Stromal cell of bone marrow (primary cell): ENCODE measurements around the gene ZNF407.

Source experiments
- DNase-seq: peaks from one replicate; pipeline ENCODE4 v3.0.0-alpha.2; 2012; ENCODE audit warnings: low read depth

ZNF407 gene

DNA sequence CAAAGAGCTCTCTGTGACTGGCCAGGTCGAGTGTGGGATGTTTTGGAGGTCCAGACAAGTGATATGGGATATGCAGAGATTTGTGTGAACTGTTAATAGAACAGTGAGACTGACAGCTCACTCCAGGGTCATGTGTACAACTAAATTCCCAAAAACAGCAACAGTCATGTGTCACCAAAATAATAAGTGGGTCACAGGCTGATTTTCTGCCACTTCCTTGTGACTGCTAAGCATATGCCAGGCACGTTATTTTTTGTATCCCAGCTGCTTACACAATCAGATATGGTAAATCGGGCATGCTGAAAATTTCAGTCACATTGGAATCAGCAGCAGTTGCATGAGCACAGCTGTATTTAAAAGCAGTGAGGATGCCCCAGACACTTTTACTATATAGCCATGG is 412.6 kb downstream of the ZNF407 start:
- DNase-seq = no peak

DNA sequence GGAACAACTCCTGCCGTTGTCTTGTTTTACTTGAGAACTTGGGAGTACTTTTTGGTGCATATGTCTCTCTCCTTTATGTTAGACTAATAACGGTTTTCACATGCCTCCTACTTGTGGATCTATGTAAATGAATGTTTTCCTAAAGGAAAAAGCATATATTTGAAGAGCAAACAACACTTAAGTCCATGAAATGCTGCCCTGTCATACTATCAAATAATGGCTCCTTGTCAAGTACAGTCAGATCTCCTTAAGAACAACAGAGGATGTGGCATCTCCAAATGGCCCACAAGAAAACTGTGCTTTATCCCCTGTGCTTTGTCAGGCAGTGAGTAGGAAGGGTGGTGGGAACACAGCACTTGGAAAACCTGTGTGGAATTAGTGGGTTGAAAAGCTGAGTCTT is 413.0 kb downstream of the ZNF407 start:
- no peak for DNase-seq

DNA sequence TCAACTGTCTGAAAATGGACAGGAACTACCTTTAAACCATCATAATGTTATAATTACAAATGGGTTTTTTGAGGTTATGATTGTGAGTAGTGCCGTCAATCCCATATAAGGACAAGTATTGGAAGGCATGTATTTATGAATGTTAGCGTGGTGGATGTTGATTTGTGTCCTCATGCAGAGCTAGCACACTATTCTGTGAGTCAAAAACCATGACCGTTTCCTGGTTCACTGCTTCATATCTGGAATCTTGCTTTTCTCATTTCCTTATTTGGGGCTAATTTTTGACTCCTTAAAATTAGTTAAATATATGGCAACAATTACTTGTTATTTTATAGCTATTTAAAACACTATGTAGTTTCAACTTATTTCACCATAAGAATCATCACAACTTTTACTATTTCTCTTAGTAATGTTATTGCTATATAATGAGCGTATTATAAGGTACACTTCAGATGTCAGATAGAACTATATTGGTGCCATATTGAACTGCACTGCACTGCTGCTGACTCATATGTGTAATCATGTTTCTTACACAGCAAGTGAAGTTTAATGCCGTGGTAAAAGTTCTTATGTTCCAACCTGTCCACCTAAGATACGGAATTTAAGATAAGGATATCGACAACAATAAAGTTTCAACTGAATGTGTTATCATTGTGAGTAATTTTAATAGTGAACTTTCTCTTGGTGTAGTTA is 418.5 kb downstream of the ZNF407 start:
- no peak for DNase-seq

DNA sequence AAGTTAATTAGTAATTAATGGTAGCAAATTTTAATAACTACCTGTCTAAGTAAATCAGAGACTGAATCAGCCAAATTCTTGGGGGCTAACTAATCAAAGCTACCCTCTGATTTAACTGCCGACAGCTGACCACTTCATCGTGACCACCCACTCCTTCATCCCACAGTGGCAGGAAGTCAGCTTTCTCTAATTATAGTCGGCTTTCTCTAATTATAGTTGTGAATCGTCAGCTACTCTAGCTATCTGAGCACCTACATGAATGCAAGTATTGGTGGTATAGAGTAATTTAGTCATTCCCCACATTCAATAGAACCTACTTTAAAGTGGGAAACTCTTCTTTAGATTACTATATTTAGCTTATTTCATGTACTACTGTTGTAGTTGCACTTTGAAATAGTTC is 425.8 kb downstream of the ZNF407 start:
- DNase-seq = no peak

GRCh38 chr18:75024871-75025270 is 427.2 kb downstream of the ZNF407 start:
- no peak for DNase-seq

DNA sequence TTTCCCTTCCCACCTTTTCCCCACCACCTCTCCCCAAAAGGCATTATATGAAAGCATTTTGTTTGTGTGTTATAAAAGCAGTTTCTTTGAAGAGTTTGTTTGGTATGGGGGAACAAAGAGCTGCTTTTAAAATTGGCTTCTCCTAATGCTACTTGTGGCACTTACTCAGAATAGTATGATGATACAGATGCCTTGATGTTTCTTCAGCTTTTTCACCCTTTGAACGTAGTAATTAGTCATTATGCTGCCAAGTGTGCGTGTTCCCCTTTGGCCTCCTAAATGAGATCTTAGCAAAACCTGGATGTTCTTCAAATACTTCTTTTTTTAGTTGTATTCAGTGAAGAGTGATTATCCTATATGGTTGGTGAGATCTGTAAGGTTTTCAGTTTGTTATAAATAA is 427.9 kb downstream of the ZNF407 start:
- no peak for DNase-seq

DNA sequence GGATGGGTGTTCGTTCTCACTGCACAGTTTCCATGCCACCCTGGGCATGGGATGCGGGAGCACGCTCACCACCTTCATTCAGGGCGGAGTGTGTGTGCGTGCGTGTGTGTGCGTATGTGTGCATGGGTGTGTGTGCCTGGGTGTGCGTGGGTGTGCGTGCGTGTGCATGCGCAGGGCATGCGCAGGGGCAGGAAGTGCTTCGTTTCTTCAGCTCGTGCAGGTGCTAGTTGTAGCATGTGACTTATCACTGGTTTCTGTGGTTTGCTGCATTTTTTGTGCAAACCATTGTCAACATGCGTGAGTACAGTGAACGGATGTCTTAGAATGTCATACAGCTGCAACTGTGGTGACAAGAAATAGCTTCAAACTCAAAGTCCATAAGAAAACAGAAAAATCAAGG is 431.8 kb downstream of the ZNF407 start:
- DNase-seq = no peak

DNA sequence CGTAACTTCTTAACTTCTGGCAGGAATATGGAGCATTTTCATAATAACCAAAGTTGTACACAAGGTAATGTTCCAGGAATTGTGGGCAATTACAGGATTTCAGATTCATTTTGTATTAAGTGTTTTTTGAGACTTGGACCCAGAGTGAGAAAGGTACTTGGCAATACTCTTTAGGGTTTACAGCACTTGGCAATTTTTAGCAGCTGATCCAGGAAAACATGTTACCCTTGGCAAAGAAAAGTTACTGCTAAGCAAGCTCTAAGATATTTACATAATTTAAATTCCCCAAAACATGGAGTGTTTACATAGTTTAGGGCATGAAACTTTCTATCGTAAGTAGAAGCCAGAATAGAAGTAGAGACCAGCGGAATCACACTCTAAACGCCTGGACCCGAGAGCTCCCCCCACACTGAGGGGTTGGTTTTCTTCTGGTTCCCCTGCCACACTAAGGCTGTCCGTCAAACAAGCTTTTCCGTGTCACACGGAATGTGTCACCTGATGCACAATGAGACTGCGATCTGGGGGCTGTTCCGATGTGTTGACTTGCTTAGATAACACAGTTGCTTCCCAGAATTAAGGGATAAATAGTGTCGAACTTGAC is 434.1 kb downstream of the ZNF407 start:
- DNase-seq = no peak

DNA sequence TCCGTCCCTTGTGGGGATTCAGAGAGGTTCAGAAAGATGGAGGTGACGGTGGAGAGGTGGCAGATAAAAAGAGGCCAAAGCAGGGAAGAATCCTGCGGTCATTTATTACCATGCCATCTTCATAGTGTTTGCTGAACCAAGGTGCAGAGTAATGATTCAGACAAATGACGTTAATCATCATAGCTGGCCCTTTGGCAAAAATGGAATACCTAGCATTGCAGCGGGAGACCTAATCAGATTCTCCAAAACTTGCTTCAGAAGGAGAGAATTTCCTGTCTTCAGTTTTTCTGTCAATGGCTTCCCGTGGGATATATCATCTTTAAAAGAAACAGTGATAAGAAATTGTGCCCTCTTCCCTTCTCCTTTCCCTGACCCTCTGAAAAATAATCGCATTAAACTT is 435.8 kb downstream of the ZNF407 start:
- no peak for DNase-seq

- DNase-seq = no peak
These were observed 437.3 kb downstream of the ZNF407 start for GRCh38 chr18:75034937-75035336.

DNA sequence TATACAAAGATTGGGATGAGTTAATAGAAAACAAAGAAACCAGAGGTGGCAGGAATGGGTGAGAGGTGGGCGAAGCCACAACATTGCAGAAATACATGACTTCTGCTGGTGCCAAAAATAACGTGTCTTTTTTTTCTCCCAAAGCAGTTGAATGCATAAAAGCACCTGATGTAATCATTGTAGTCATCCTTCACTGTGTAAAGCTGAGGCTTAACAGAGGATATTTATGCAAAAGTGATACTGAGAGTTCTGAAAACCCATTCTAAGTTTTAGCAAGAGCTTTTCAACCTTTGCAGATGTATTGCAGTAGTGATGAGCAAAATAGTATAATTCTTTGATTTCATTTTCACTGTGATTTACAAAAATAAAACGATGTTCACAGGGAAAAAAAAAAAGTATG is 438.3 kb downstream of the ZNF407 start:
- DNase-seq = no peak

DNA sequence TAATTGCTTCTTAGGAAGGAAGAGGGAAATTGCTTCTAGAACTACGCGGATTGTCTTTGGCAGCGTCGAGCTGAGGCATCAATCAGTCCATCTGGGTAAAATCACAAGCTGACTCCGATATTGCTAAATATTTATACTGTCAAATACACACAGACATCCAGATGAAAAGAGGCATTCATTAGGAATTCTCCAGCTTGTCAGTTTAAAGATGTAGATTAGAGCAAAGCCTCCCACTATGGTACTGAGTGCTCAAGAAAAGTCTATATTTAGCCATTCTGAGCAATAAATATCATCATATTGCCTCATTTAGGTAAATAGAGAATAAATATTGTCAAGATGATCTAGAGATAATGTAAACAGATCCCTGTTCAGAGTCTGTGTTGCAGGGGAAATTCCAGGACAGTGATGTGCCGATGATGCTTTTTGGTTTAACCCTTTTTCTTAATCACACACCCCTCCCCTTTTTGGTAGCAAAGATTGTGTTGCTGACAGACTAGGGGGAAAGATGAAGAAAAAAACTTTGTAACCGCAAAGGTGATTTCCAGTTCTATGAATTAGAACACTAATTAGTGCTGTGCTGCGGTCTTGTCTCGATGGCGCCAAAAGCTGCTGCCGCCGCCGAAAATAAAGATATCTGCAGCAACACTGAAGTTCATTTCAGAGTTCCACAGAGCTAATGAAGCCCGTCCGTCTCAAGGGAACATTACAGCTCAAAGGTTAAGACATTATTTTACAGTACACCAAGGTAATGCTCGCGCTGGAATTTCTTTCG is 439.4 kb downstream of the ZNF407 start:
- no peak for DNase-seq

DNA sequence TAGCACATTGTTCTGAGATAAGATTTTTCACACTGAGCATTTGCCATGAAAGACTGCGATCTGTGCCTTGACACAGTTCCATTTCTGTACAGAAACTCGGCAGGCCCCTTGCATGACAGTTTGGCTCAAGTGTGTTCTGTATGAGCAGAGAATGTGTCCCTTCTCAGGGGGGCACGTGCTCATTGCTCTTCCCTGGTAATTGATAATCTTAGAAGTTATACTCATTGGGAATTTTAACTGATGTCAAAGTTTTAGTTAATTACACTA is 440.0 kb downstream of the ZNF407 start:
- no peak for DNase-seq

GRCh38 chr18:75041586-75041985 is 443.9 kb downstream of the ZNF407 start:
- peak; percentile 13 for DNase-seq

DNA sequence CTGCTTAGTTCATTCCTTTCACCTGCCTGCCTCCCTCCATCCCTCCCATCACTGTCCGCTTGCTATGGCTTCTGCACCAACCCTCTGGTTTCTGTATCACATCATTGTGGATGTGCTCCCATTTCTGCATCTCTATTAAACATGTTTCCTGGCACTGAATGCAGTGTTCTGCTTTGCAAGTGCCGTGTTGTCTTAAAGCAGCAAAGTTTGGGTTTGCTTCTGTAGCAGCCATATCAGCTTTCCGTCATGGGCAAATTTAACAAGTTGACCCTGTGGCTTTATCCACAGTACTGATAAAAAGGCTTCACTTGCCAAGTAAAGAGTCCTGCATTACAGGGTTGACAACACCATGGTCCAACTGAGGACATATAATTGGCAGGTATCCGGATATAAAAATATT is 445.8 kb downstream of the ZNF407 start:
- no peak for DNase-seq

- no peak for DNase-seq
These were observed 446.6 kb downstream of the ZNF407 start for GRCh38 chr18:75044296-75044695.

GRCh38 chr18:75044791-75045190 is 447.1 kb downstream of the ZNF407 start:
- DNase-seq = no peak

DNA sequence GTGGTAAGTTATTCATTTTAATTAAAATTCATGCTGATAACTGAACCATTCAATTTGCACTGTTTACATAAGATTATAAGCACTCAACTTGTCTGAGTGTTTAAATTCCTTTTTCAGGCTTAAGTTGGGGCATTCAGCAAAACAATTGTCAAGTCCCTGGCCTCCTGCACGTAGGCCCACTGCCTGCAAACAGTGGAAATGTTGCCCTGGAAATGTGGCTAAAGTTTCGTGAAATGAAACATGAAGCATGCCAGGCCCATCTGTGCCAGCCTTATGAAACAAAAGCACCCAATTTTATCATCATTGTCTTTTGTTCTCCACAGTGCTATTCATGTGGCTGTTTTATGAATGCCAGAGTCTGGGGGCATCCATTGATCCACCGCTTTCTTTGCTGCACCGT is 447.6 kb downstream of the ZNF407 start:
- no peak for DNase-seq

DNA sequence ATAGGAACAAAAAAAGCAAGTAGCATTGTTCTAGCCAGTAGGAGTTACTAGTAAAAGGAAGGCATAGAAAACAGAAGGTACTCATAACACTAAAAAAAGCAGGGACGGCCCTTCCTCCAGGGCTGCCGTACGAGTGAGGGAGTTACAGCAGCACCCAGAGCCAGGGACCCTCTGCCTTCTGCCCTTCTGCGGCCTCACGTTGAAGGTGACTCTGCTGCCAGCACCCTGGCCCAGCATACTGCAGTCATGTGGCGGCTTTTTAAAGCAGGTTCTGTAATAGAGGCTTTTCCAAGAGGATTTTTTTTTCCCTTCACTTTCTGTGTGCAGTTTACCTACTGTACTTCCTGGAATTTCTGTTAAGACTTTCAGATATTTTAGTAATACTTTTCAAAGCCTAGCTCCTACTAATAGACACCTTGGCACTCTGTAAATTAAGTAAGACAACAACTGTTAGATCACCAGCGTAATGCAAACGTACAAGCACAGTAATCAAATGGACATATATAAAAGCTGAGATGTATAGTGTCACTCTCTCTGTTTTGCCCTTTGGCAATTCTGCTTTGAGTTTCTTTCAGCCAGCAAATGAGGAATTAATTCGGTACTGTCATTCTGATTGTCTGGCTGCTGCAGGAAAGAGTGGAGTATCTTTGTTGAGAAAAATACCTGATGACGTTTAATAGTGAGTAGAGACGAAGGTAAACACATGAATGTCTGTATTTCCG is 449.7 kb downstream of the ZNF407 start:
- DNase-seq = no peak

- no peak for DNase-seq
These were observed 451.2 kb downstream of the ZNF407 start for GRCh38 chr18:75048776-75049454.

DNA sequence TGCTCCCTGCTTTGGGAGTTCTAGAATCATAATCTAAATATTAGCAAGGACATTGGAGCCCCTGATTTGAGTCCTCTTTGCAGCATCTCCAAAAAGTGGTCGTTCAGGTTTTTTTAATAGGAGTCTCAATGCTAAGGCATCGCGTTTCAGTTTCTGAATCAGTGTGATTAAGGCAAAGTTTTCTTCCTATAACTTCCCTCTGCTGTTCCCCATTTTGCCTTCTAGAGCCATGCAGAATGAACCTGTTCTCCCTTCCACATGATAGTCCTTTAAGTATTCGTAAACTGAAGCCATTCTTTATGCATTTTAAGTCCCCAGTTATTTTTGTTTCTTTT is 451.8 kb downstream of the ZNF407 start:
- DNase-seq = no peak

DNA sequence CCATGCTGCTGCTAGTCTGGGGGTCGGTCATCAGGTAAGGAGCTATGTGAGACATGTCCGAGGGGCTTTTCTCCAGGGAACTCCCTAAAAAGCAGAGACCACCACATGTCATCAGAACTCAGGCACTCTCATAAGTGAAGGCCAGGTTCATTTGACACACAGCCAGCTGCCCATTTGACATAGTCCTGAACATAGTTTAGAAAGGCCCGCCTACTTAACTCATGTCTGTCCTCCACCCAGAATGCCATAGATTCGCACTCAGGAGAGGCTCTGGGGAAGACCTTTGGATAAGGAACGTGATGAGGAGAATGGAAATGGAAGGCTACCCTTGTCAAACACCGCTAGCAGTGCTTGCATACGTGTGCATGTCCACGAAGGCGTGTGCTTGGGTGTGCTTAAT is 454.1 kb downstream of the ZNF407 start:
- no peak for DNase-seq

- no peak for DNase-seq
These were observed 454.8 kb downstream of the ZNF407 start for GRCh38 chr18:75052475-75052874.
